ENCODE measurements around the gene PCP2.

Gene PCP2

GRCh38 chr19:7633698-7634097, at the start of gene PCP2:
TSS of gene PCP2 (minus strand) at chr19:7633719. CDS start at chr19:7633457, 262 bp downstream.
- DNase-seq (ENCODE audit: low spot score) = no peak

GRCh38 chr19:7682175-7682855, 48.8 kb upstream of the PCP2 start:
- DNase-seq (ENCODE audit: low spot score) = no peak

DNA sequence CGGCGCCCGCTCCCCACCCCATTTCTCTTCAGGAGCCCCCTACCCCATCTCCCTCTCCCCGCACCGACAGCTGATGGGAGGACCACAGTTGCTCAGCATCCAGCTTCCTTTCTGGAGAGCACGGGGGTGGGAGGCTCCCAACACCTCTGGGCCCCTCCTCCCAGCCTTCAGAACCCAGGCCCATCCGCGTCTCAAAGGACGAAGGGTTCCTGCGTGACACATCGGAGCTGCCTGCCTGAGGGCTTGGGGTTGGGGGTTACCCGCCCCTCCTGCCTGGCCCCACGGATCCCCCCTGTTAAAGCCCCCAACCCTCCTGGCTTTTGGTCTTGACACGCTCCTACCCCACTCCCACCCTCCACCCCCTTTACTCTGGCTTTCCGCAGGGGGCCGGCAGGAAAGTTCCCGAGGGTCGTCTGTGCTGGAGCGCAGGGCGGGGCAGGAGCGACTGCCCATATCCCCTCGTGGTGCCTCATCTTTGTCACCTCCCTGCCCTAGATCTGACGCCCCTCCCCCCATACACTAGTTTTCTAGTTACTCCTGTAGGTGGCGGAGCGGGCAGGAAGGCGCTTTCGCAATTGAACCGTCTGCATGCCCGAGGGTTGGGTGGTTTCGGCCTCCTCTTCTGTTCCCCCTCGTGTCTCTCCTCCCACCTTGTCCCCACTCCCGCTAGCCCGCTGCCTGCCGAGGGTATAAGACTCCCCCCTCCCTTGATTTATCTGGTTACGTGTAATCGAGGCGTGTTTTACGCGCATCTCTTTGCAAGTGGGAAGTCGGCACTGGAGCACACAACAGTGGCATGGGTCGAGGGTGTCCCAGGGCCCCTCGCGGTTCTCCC, 48.0 kb upstream of the PCP2 start:
- DNase-seq (ENCODE audit: low spot score) = peak; percentile 85

GRCh38 chr19:7680606-7681339, 47.3 kb upstream of the PCP2 start, which contains the start of gene TRAPPC5:
TSS of gene TRAPPC5 (plus strand) at chr19:7680833. CDS start at chr19:7682254, 1,421 bp downstream.
- peak; percentile 98 for DNase-seq (ENCODE audit: low spot score)

- DNase-seq (ENCODE audit: low spot score) = no peak
Measured at GRCh38 chr19:7679771-7680605, 46.5 kb upstream of the PCP2 start.

- DNase-seq (ENCODE audit: low spot score) = peak; percentile 76
Measured at GRCh38 chr19:7678971-7679751, 45.6 kb upstream of the PCP2 start.

GRCh38 chr19:7677669-7678311, 44.3 kb upstream of the PCP2 start:
- DNase-seq (ENCODE audit: low spot score) = no peak

DNA sequence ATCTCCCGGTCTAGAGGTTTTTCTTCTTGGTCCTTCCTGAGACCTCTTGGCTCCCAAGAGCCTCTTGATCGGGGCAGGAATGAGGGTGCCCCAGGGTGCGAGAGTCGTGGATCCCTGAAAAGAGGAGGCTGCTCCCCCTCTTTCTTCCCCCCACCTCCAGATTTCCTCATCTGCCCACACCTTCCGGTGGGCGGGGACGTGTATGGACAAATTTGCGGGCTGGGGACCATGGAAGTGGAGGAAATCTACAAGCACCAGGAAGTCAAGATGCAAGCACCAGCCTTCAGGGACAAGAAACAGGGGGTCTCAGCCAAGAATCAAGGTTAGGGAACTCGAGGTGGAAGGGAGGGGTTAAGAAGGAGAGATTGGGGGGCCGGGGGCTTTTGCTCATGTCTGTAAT, 43.3 kb upstream of the PCP2 start, which contains the start of gene MCEMP1:
TSS of gene MCEMP1 (plus strand) at position 237 of the 400 bp plus-strand sequence. CDS start at position 268, 31 bp downstream.
- no peak for DNase-seq (ENCODE audit: low spot score)

- no peak for DNase-seq (ENCODE audit: low spot score)
Measured at GRCh38 chr19:7676376-7676775, 42.9 kb upstream of the PCP2 start.

GRCh38 chr19:7674010-7675005, 40.8 kb upstream of the PCP2 start:
- peak; percentile 92 for DNase-seq (ENCODE audit: low spot score)

- no peak for DNase-seq (ENCODE audit: low spot score)
Measured at GRCh38 chr19:7672522-7672921, 39.0 kb upstream of the PCP2 start.

DNA sequence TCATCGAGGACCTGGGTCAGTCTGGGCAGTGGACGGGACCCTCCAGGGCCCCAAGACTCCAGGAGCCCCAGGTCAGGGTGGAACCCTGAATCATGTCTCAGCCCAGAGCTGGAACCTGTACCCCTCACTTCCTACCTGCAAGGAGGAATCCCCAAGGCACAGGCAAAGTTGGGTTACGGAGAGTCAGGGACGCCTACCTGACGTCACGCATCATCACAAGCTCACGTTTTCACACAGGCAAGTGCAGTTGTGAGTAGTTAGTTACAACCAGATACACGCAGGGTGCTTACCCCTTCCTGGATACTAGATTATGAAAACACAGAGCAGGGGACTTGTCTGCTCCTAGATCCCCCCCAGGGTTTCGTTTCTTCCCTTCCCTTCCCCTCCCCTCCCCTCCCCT, 37.3 kb upstream of the PCP2 start:
- no peak for DNase-seq (ENCODE audit: low spot score)

DNA sequence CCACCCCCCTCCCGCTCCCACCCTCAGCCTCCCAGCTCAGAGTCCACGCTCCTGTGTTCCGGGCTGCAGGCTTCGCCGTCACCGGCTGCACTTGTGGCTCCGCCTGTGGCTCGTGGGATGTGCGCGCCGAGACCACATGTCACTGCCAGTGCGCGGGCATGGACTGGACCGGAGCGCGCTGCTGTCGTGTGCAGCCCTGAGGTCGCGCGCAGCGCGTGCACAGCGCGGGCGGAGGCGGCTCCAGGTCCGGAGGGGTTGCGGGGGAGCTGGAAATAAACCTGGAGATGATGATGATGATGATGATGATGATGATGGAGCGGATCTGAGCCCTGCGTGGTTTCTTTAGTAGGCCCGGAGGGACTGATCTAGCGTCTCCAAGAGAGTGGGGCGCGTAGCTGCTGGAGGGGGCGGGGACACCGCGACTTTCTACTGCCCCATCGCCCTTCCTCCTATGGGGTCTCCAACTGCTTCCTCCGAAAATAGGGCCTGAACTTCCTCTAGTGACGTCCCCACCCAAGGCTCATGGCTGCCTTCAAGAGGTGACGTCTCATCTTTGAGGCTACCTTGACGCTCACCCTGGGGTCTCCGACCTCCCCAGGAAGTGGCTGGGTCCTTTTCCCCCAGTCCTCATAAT, 36.7 kb upstream of the PCP2 start:
- no peak for DNase-seq (ENCODE audit: low spot score)

DNA sequence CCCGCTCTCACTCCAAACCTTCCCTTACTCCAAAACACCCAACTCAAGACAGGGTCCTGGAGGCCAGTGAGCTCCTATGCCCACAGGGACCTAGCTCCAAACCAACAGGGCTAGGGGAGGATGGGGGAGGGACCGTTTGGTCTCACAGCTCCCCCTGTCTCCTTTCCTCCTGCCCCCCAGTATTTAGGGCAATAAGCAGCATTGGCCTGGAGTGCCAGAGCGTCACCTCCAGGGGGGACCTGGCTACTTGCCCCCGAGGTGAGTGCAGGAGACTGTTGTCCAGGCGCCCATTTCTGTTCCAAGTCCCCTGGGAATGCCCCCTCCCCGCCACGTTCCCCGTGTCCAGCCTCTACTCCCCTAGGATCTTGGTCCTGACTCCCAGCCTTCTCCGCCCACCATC, 36.1 kb upstream of the PCP2 start:
- no peak for DNase-seq (ENCODE audit: low spot score)

DNA sequence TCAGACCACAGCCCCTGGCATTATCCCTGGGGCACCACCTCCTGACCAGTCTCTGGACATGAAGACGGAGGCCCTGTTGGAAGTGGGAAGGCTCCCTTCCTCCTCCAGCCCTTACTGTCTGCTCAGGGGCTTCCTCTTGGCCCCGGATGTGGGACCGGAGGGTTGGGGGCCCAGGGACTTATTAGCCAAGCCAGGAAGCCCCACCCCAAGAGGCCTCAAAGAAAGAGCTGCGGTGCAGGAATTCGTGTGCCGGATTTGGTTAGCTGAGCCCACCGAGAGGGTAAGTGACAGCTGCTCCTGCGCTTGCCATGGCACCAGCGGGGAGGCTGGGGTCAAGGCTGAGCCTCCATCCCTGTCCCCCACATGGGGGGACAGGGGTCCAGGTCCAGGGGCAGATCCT, 35.3 kb upstream of the PCP2 start, which contains the start of gene RETN:
TSS of gene RETN (plus strand) at position 208 of the 400 bp plus-strand sequence. CDS start 278 bp downstream, outside the sequence.
- no peak for DNase-seq (ENCODE audit: low spot score)

- DNase-seq (ENCODE audit: low spot score) = no peak
Measured at GRCh38 chr19:7665076-7665475, 31.6 kb upstream of the PCP2 start.

- no peak for DNase-seq (ENCODE audit: low spot score)
Measured at GRCh38 chr19:7663706-7664105, 30.2 kb upstream of the PCP2 start.

DNA sequence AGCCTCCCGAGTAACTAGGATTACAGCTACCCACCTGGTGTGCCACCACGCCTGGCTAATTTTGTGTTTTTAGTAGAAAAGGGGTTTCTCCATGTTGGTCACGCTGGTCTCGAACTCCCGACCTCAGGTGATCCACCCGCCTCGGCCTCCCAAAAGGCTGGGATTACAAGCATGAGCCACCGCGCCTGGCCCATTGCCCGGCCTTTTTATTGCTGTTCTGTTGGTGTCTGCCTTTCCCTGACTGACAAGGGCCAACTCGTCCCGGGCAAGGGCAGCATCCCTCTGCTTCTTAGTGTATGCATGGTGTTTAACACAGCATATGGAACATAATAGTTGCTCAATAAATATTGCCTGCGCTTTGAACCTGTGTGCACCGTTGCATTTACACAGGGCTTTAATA, 29.1 kb upstream of the PCP2 start:
- no peak for DNase-seq (ENCODE audit: low spot score)

All from D341Med (cell line).